K562 (cell line): ENCODE results near the gene LRRC37A3. TPM values are rescaled to one million over a fixed set of nuclear protein-coding genes. Genes with fewer than 3 reads are reported as not detected.

Experiments
- ATAC-seq: fragments of 200-7000 bp; cut with Tn5 transposase; 3 replicates; pipeline ENCODE4 v1.9.1; 2020; ENCODE audit warnings: moderate library complexity
- BruUV-seq: library from RNA; stranded (reverse); fragments of 400-500 nt; replicated peaks from 2 replicates; lab custom pipeline; 2021; lab: Mats Ljungman, UMichigan
- CTCF ChIA-PET: fragments of 300-600 bp; formaldehyde crosslinking; extraction: SDS; loops from one replicate; lab custom pipeline; 2021; ENCODE audit warnings: low intra/inter-chr PET ratio; lab: Yijun Ruan, JAX
- POLR2A ChIA-PET: fragments of 300-600, 350-650 bp; sonication (Branson Sonifier 250); formaldehyde crosslinking; extraction: SDS; loops from one replicate; lab custom pipeline; 2021; ENCODE audit warnings: antibody characterized with exemption, inconsistent platforms; lab: Yijun Ruan, JAX
- DNase-seq, 4 experiments: peaks; one replicate each; pipeline versions ENCODE4 v3.0.0 to v3.0.0-alpha.2; 2011 to 2018; ENCODE audit warnings: low spot score in 3 of 4, mixed read lengths in 3 of 4; ENCODE audit errors: extremely low read depth in 1 of 4
- FAIRE-seq: peaks from 2 replicates; lab custom pipeline; 2011; peaks lifted over from hg19 to GRCh38; lab: Jason Lieb, UNC
- H2AFZ ChIP-seq: 2 replicates; pipeline ENCODE4 v1.6.0; 2011; ENCODE audit warnings: low read depth, low read length, control low read depth, inconsistent platforms
- H3K27ac ChIP-seq: fragments of 200-600 bp; 3 replicates; pipeline ENCODE4 v1.8.0; 2011; ENCODE audit warnings: low read depth, mild to moderate bottlenecking, control low read depth, inconsistent platforms, low read length, moderate library complexity, mixed read lengths; ENCODE audit errors: extremely low read depth
- H3K27me3 ChIP-seq, 2 experiments: fragments of 300-600 bp in 1 of 2; 2 replicates in 1 of 2; 3 replicates in 1 of 2; pipeline versions ENCODE4 v1.6.0 to v1.8.0; 2011; ENCODE audit warnings: inconsistent platforms in 2 of 2, low read length in 2 of 2, mild to moderate bottlenecking in 1 of 2, mixed read lengths in 1 of 2, moderate library complexity in 1 of 2; ENCODE audit not compliant: control insufficient read depth in 2 of 2, insufficient read depth in 2 of 2
- H3K36me3 ChIP-seq: fragments of 300-600 bp; 3 replicates; pipeline ENCODE4 v1.8.0; 2011; ENCODE audit warnings: mild to moderate bottlenecking, low read length, inconsistent platforms; ENCODE audit not compliant: control insufficient read depth, insufficient read depth
- H3K4me1 ChIP-seq, 2 experiments: fragments of 200-600 bp in 1 of 2; replicated peaks in 1 of 2; 2 replicates in 1 of 2; 3 replicates in 1 of 2; pipeline versions ENCODE4 v1.5.1 to v1.8.0; 2011; ENCODE audit warnings: inconsistent platforms in 2 of 2, low read length in 2 of 2, mild to moderate bottlenecking in 1 of 2, mixed read lengths in 1 of 2, moderate library complexity in 1 of 2; ENCODE audit not compliant: control insufficient read depth in 2 of 2, insufficient read depth in 2 of 2
- H3K4me2 ChIP-seq: 2 replicates; pipeline ENCODE4 v1.6.1; 2011; ENCODE audit warnings: low read length, control low read depth, inconsistent platforms, mixed read lengths; ENCODE audit not compliant: insufficient read depth
- H3K4me3 ChIP-seq: fragments of 200-600 bp; sonication (generic), shearing (Covaris generic); 2 replicates; pipeline ENCODE4 v1.5.1; 2016; ENCODE audit warnings: control low read depth, inconsistent platforms
- H3K79me2 ChIP-seq: fragments of 200-600 bp; 3 replicates; pipeline ENCODE4 v1.8.0; 2011; ENCODE audit warnings: low read length, inconsistent platforms; ENCODE audit not compliant: control insufficient read depth, insufficient read depth
- H3K9ac ChIP-seq, 2 experiments: 2 replicates each; pipeline versions ENCODE4 v1.6.0 to v1.6.1; 2011; ENCODE audit warnings: low read depth in 2 of 2, low read length in 2 of 2, control low read depth in 1 of 2, inconsistent platforms in 1 of 2, mild to moderate bottlenecking in 1 of 2, mixed read lengths in 1 of 2; ENCODE audit not compliant: insufficient read depth in 1 of 2
- H3K9me1 ChIP-seq: one replicate; pipeline ENCODE4 v1.6.0; 2011; ENCODE audit warnings: inconsistent platforms, mild to moderate bottlenecking, low read length, moderate library complexity; ENCODE audit not compliant: control insufficient read depth, insufficient read depth
- H3K9me3 ChIP-seq: replicated peaks from 2 replicates; pipeline ENCODE4 v1.5.1; 2011; ENCODE audit warnings: low read depth, low read length, inconsistent platforms; ENCODE audit not compliant: control insufficient read depth, insufficient read depth
- H4K20me1 ChIP-seq: replicated peaks from 2 replicates; pipeline ENCODE4 v1.6.1; 2011; ENCODE audit warnings: low read length, inconsistent platforms, mixed read lengths; ENCODE audit not compliant: control insufficient read depth, insufficient read depth
- BRF1 ChIP-seq: IDR thresholded peaks from 3 replicates; pipeline ENCODE4 v1.6.1; 2011; ENCODE audit warnings: borderline replicate concordance, mild to moderate bottlenecking; ENCODE audit not compliant: insufficient read length; ENCODE audit errors: extremely low read depth
- GTF3C2 ChIP-seq: IDR thresholded peaks from 3 replicates; pipeline ENCODE4 v1.6.1; 2011; ENCODE audit warnings: borderline replicate concordance, mild to moderate bottlenecking, moderate library complexity; ENCODE audit not compliant: insufficient read length; ENCODE audit errors: extremely low read depth
- HCFC1 ChIP-seq: IDR thresholded peaks from 2 replicates; pipeline ENCODE4 v1.6.1; 2012; ENCODE audit warnings: low read depth, low read length, improper control_type of control experiment
- KDM4B ChIP-seq, 2 experiments: fragments of 450-650 bp in 1 of 2; sonication (generic) in 1 of 2; IDR thresholded peaks; 2 replicates each; pipeline ENCODE4 v1.6.1; 2016 to 2017; ENCODE audit warnings: borderline replicate concordance in 2 of 2, antibody characterized with exemption in 1 of 2, low read depth in 1 of 2, mild to moderate bottlenecking in 1 of 2
- KDM5B ChIP-seq: fragments of 200-600 bp; sonication (generic); IDR thresholded peaks from 2 replicates; pipeline ENCODE4 v1.6.1; 2012; ENCODE audit warnings: low read depth, mild to moderate bottlenecking, moderate library complexity, low read length, control low read depth, inconsistent platforms; ENCODE audit not compliant: insufficient replicate concordance
- MTA3 ChIP-seq: fragments of 450-650 bp; formaldehyde crosslinking; IDR thresholded peaks from 2 replicates; pipeline ENCODE4 v1.6.1; 2017; ENCODE audit warnings: mild to moderate bottlenecking, borderline replicate concordance
- NR2C1 ChIP-seq, 2 experiments: fragments of 450-650 bp; IDR thresholded peaks; 2 replicates each; pipeline ENCODE4 v1.6.1; 2017; ENCODE audit warnings: mild to moderate bottlenecking in 2 of 2, antibody characterized with exemption in 1 of 2, inconsistent platforms in 1 of 2, missing compliant biosample characterization in 1 of 2, missing genetic modification characterization in 1 of 2
- NR2C2 ChIP-seq, 2 experiments: fragments of 200-800 bp in 1 of 2; sonication (Bioruptor generic) in 1 of 2; sonication (generic) in 1 of 2; formaldehyde crosslinking in 1 of 2; IDR thresholded peaks; 2 replicates each; pipeline versions ENCODE4 v1.6.1 to v1.8.0; 2016 to 2022; ENCODE audit warnings: mild to moderate bottlenecking in 1 of 2, missing compliant biosample characterization in 1 of 2, missing genetic modification characterization in 1 of 2, missing genetic modification reagents in 1 of 2
- NR3C1 ChIP-seq: sonication (generic); formaldehyde crosslinking; IDR thresholded peaks from 2 replicates; pipeline ENCODE4 v1.8.1; 2022; ENCODE audit warnings: missing genetic modification reagents
- SREBF1 ChIP-seq: fragments of 150-350 bp; IDR thresholded peaks from 2 replicates; pipeline ENCODE4 v1.6.1; 2014; ENCODE audit warnings: antibody characterized with exemption, low read depth, low read length, borderline replicate concordance
- STAG1 ChIP-seq: sonication (generic); formaldehyde crosslinking; IDR thresholded peaks from 2 replicates; pipeline ENCODE4 v1.5.0; 2020; ENCODE audit warnings: missing genetic modification reagents, borderline replicate concordance
- TAF1 ChIP-seq: IDR thresholded peaks from 2 replicates; pipeline ENCODE4 v1.6.1; 2011; ENCODE audit warnings: mild to moderate bottlenecking, low read length, moderate library complexity; ENCODE audit not compliant: insufficient read depth, control insufficient read depth, severe bottlenecking; ENCODE audit errors: extremely low read depth
- TOE1 ChIP-seq, 2 experiments: fragments of 450-650 bp in 1 of 2; sonication (generic) in 1 of 2; formaldehyde crosslinking in 1 of 2; IDR thresholded peaks; 2 replicates each; pipeline versions ENCODE4 v1.7.1 to v1.8.0; 2016 to 2022; ENCODE audit warnings: borderline replicate concordance in 2 of 2, mild to moderate bottlenecking in 2 of 2, antibody characterized with exemption in 1 of 2, inconsistent platforms in 1 of 2, low read depth in 1 of 2, missing genetic modification reagents in 1 of 2, moderate library complexity in 1 of 2
- ZC3H4 ChIP-seq: sonication (generic); formaldehyde crosslinking; IDR thresholded peaks from 2 replicates; pipeline ENCODE4 v1.9.0; 2021; ENCODE audit warnings: missing genetic modification reagents, borderline replicate concordance
- ZNF668 ChIP-seq: fragments of 250-450 bp; sonication (Bioruptor Pico); IDR thresholded peaks from 2 replicates; pipeline ENCODE4 v1.8.0; 2022; ENCODE audit warnings: mild to moderate bottlenecking, inconsistent platforms
- ZNF699 ChIP-seq: fragments of 250-450 bp; sonication (Bioruptor Pico); IDR thresholded peaks from 2 replicates; pipeline ENCODE4 v1.8.0; 2021; ENCODE audit warnings: mild to moderate bottlenecking, moderate library complexity; ENCODE audit not compliant: insufficient replicate concordance
- WGBS: fragments of 100-300 bp; shearing (Covaris generic); methylation state at CpG from one replicate; pipeline ENCODE4 v1.1.6; 2016; ENCODE audit warnings: low coverage, mixed read lengths; ENCODE audit not compliant: insufficient coverage; ENCODE audit errors: missing lambda C conversion rate; 5-methylcytosine and 5-hydroxymethylcytosine counted together
- in situ Hi-C: fragments of 300-500 bp; cut with MboI; formaldehyde crosslinking; loops from 4 replicates; pipeline ENCODE4 v1.15.0; 2018; ENCODE audit warnings: inconsistent platforms, mixed read lengths
- intact Hi-C: fragments of 100-400 bp; cut with micrococcal nuclease; formaldehyde crosslinking; loops from 2 replicates; pipeline ENCODE4 v1.14.2; 2022
- polyA plus RNA-seq, 8 experiments: library from polyadenylated mRNA; depleted of rRNA in 4 of 8; stranded (reverse) in 5 of 8; unstranded in 3 of 8; fragments of >200 nt; fragmentation: Nextera tagmentation in 2 of 8; fragmentation: Illumina TruSeq in 1 of 8; extraction: Ambion mirVana in 2 of 8; extraction: Trizol in 1 of 8; gene quantifications; 2 replicates each; pipeline versions ENCODE4 v1.2.1 to v1.2.3, GENCODE V29; 2011 to 2014; ENCODE audit warnings: inconsistent platforms in 1 of 8, missing spikeins in 1 of 8
- total RNA-seq, 7 experiments: library from RNA; depleted of rRNA in 6 of 7; stranded (reverse); fragments of >200 nt in 6 of 7; fragmentation: Illumina TruSeq in 2 of 7; extraction: Trizol in 2 of 7; gene quantifications; 2 replicates each; pipeline versions ENCODE4 v1.2.1 to v1.2.3, GENCODE V29; 2011 to 2021; ENCODE audit warnings: low replicate concordance in 1 of 7
- TF ChIP-seq, protein P1 (sequence below): fragments of 250-450 bp; sonication (Bioruptor Pico); IDR thresholded peaks from 2 replicates; pipeline ENCODE4 v1.6.1; 2021; ENCODE audit warnings: mild to moderate bottlenecking

LRRC37A3 gene
- total and polyA plus RNA-seq, 9 of the 15 experiments (the other 6 are each of a cell fraction or from before 2014, with no cell fraction given): 0.14 to 5.9 (median 2.2) TPM

GRCh38 chr17:64964796-64965195 is 45.5 kb upstream of the LRRC37A3 start:
- TSS peak; percentile 56 for BruUV-seq
- TF ChIP-seq TAF1: no peak
- TF ChIP-seq KDM4B (IDR thresholded peaks at IDR 0.05; ENCODE audit: borderline replicate concordance in 2 of 2, low read depth in 1 of 2): no peak
- no peak for TF ChIP-seq SREBF1
- no peak for TF ChIP-seq MTA3
- no peak for TF ChIP-seq TOE1 (IDR thresholded peaks at IDR 0.05; ENCODE audit: borderline replicate concordance)
- no peak for TF ChIP-seq TOE1 (CRISPR knock-in tag; IDR thresholded peaks at IDR 0.05; ENCODE audit: borderline replicate concordance, low read depth)
- no peak for TF ChIP-seq NR3C1 (CRISPR knock-in tag)
- no peak for TF ChIP-seq BRF1
- TF ChIP-seq KDM5B: no peak
- TF ChIP-seq STAG1 (CRISPR knock-in tag): no peak
- no peak for TF ChIP-seq ZNF668 (CRISPR knock-in tag)
- no peak for TF ChIP-seq HCFC1
- TF ChIP-seq, protein P1, sequence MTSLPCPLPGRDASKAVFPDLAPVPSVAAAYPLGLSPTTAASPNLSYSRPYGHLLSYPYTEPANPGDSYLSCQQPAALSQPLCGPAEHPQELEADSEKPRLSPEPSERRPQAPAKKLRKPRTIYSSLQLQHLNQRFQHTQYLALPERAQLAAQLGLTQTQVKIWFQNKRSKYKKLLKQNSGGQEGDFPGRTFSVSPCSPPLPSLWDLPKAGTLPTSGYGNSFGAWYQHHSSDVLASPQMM (CRISPR knock-in tag): no peak
- no peak for TF ChIP-seq NR2C2 (CRISPR knock-in tag; IDR thresholded peaks at IDR 0.05)
- TF ChIP-seq NR2C2 (tag; IDR thresholded peaks at IDR 0.05): no peak
- TF ChIP-seq GTF3C2: no peak
- TF ChIP-seq NR2C1 (IDR thresholded peaks at IDR 0.05): no peak
- no peak for TF ChIP-seq NR2C1 (tag; IDR thresholded peaks at IDR 0.05)
- no peak for TF ChIP-seq ZC3H4 (CRISPR knock-in tag)
- TF ChIP-seq ZNF699 (CRISPR knock-in tag): no peak
- peak overlapping the region in 1 of 2 experiments; percentile 61; a peak in 2 of 4 replicates for H3K9ac ChIP-seq

More at GRCh38 chr17:64964796-64965195, 45.5 kb upstream of the LRRC37A3 start:
- Histone ChIP-seq H2AFZ (peak overlapping the region; percentile 87), H3K79me2 (peaks cover 9% of the 10 kb centered on the region; the same call in 2 of the 3 replicates), H3K27me3 (no peaks in the 10 kb centered on the region), H3K9me1 (no peaks in the 10 kb centered on the region), H3K36me3 (peaks cover 2% of the 10 kb centered on the region; the same call in 1 of the 3 replicates), H3K4me2 (peak overlapping the region; percentile 67), H3K27ac (no peak overlapping the region; the same call in 2 of the 3 replicates), H4K20me1 (no peaks in the 10 kb centered on the region), H3K4me3 (peak overlapping the region; percentile 23; the same call in 1 of the 2 replicates), H3K4me1 (peaks cover 6 to 11% of the 10 kb centered on the region in 2 experiments; a peak in 4 of 5 replicates), H3K9me3 (no peaks in the 10 kb centered on the region; the same call in 1 of the 2 replicates)
- intact Hi-C loops: loop anchor here (5.0 to 10.0 kb wide), 3 partner anchors 140 to 542 kb away; no protein-coding TSS in a partner anchor
- DNase-seq: no peak
- ATAC-seq: no peak
- ChIA-PET CTCF (no interaction called here), POLR2A (interaction anchor here (1.1 to 1.4 kb wide), 2 partner anchors 11 to 23 kb away, joined by 3 to 6 read pairs; no protein-coding TSS in a partner anchor)
- WGBS: 70% methylated on average over 8 of the region's 9 CpGs
- in situ Hi-C loops: loop anchor here (10.0 to 25.0 kb wide), 3 partner anchors 230 to 652 kb away; no protein-coding TSS in a partner anchor
- peak; percentile 88 for FAIRE-seq
